NCI-H2196 treated with DMSO at 0.1 percent for 48 hours (cell line): ENCODE measurements around the gene HSPH1.
"Not testable (repeated sequence)": the region's sequence is repeated elsewhere in the genome, so short reads cannot be mapped to it uniquely, and the experiment has no call there.

ENCODE experiments used
- DNase-seq: peaks from one replicate; lab custom pipeline; 2025; ENCODE audit not compliant: unreplicated experiment; lab: John Stamatoyannopoulos, UW

HSPH1 gene

DNA sequence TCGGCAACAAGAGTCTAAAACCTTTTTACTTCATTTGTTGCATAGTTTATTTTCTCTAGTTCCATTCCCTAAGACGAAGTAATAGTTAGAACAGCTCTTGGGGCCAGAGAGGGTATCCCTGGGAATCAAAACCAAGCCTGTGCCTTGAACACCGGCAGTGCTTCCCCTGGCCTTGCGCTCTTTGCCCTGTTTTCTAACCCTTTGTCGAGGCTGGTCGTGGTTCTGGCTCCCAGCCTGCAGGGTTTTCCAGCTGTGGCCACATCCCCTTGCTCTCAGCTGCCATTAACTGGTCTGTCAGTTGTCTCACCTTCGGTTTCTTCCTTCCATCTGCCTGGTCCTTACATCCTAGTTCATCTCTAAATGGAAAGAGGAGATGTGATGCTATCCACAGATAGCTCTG, 61.0 kb downstream of the HSPH1 start:
- no peak for DNase-seq

DNA sequence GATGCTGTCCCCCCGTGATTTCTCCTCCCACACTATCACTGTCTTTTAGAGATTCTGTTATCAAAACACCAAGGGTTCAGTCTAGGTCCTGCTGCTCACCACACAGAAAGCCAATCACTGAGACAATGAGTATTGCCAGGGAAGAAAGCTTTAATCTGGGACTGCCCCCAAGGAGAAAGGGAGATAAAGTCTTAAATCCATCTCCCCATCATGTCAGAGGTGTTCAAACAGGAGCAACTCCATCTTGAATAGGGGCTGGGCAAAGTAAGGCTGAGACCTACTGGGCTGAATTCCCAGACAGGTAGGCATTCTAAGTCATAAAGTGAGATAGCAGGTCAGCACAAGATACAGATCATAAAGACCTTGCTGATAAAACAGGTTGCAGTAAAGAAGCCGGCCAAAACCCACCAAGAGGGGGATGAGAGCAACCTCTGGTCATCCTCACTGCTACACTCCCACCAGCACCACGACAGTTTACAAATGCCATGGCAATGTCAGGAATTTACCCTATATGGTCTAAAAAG, 63.7 kb downstream of the HSPH1 start:
- not testable (repeated sequence) for DNase-seq

DNA sequence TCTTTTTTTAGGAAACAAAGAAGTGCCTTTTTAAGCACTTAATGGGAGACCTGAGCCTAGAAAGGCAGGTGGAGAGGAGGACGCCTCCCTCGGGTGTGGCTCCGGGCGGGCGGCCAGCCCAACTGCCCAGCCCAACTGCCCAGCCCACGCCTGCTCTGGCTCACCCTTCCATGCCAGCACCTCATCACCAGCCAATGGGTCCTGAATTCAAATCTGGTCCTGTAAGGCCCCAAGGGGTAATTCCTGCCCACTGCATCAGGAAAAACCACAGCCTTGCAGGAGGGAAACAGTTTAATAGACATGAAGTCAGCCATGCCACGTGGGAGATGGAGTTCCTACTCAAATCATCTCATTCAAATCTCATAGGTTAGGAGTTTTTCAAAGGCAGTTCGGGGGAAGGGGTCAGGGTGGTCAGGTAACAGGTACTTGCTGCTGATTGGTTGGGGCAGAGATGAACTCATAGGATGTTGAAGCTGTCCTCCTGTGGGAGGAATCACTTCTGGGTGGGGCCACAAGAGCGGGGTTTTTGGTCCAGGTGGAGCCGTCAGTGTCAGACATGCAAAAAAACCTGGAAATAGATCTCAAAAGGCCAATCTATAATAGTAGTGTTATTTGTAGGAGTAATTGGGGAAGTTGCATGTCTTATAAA, 64.9 kb downstream of the HSPH1 start:
- no peak for DNase-seq

GRCh38 chr13:31094331-31095015, 67.2 kb downstream of the HSPH1 start:
- DNase-seq, result no peak

DNA sequence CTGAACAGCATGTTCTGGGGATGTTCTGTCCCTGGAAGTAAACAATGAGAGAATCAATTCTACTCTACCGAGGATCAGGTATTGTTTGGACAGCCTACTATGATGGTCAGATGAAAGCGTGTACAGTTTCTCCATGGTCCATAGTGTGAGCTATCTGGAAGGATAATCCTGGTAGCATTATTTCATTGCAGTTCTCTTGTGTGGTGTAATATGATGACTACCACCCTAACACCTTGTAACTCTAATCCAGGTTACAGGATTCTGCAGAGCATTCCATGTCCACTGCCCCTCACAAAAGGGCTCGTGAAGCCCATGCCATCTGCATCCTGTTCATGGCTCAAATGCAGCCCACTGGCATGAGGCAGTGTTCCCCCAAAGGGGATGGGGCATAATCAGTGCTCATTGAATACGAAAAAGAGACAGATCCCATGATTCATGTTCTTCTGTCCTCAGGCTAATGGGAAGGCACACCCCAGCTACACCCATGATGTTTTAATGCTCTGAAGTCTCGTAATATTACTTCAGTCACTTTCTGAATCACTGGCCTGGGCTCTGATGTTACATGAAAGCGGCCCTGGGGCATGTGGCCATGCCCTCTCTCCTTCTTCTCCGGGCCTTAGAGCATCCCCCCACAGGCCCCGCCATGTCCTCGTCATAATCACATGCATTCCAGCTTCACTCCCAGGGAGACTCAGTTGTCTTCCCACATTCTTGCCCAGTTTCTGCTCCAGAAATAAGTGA, 68.4 kb downstream of the HSPH1 start:
- DNase-seq, result no peak

DNA sequence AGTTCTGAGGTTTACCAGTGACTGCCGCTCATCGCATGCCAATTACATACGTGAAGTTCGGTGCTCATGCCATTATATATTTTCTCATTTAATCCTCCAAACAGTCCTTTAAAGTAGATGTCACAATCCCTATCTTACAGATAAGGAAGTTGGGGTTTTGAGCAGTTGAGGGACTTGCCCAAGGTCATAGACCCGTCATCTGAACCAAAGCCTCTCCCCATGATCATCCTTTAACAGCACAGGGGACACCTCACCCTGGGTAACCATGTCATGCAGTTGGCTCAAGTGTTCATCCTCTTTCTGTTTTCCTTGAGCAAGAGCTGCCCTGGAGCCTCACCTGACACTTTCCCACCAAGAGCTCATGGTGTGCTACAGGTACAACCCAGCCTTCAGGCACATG, 69.1 kb downstream of the HSPH1 start:
- no peak for DNase-seq

- DNase-seq, result no peak
These were observed 70.6 kb downstream of the HSPH1 start for GRCh38 chr13:31090961-31091624.

DNA sequence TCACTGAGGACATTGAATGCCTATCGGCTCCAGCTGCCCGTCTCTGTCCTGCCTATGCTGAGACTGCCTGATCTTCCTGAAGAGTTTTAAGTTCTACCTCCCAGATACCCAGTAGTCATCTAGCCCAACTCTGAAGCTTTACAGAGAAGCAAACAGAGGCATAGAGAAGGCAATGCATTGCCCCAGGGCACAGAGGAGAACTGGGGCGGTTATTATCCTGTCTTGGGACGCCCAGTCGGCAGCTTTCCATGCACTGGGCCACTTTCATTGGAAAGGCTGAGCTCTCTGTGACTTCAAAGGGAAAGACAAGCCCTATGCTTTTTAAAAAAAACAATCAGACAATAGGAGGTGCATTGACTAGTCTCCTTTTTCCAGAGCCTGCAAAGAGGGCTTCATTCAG, 71.6 kb downstream of the HSPH1 start:
- no peak for DNase-seq

DNA sequence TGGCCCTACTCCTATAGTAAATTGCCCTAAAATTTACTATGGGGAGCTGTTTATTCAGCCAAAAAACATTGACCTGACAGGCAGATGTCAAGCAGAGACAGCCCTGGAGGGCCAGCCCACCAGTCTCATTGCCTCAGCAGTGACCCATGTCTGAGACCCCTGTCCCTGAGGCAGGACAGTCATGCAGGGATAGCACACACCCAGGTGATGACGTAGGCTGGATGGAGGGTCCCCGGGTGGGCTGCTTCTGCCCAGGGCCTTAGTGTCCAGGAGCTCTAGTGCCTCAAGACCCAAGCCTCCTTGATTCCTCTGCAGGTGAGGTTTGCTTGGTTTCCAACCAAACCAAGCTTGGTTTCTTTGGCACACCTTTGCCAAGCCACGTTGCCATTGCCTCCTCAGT, 72.1 kb downstream of the HSPH1 start:
- no peak for DNase-seq

DNA sequence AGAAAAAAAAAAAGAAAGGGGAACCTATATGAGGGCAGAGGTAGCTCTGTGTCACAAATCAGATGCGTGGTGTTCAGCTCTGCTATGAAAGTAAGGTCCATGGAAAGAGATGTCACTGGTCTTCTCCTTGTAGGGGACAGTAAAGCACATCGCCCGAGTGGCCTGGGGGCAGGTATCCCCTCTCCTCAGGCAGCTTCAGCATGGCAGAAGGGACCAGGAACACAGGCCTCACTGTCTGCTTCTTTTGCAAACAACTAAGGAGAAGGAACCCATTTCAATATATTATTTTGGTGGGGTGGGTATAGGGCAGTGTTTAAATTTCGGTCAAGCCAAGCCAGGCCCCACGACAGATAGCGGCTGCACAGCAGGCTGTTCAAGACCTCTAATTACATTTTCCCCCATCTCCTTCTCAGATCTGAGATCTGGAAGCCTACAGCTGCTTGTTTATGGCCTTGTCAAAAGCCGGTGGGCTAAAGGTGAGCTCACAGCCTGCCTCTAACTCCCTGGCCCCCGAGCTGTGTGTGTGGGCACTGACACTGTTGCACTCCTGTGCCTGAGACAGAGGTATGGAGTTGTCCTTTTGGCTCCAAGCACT, 72.8 kb downstream of the HSPH1 start:
- no peak for DNase-seq
